CD4-positive, alpha-beta T cell (primary cell): ENCODE measurements around the gene OR2Y1. TPM values are rescaled to one million over a fixed set of nuclear protein-coding genes. Genes with fewer than 3 reads are reported as not detected.
"Not testable (repeated sequence)": the region's sequence is repeated elsewhere in the genome, so short reads cannot be mapped to it uniquely, and the experiment has no call there.

ENCODE experiments used
- ATAC-seq: fragments of 200-7000 bp; cut with Tn5 transposase; one replicate; pipeline ENCODE4 v1.10.0; 2022; ENCODE audit warnings: mild to moderate bottlenecking; ENCODE audit not compliant: poor library complexity
- CTCF ChIA-PET: fragments of 350-600 bp; sonication (Branson Sonifier 250); formaldehyde crosslinking; loops from one replicate; lab custom pipeline; 2021; ENCODE audit warnings: antibody characterized with exemption, inconsistent platforms; lab: Charles Lee
- POLR2A ChIA-PET: fragments of 350-600 bp; sonication (Branson Sonifier 250); formaldehyde crosslinking; loops from one replicate; lab custom pipeline; 2021; ENCODE audit warnings: antibody characterized with exemption, inconsistent platforms; lab: Charles Lee
- DNase-seq, 14 experiments: peaks; one replicate each; pipeline ENCODE4 v3.0.0-alpha.2; 2013 to 2020; ENCODE audit warnings: mixed read lengths in 2 of 14
- H3K27ac ChIP-seq, 2 donors: one replicate each; pipeline versions ENCODE4 v1.5.1 to v1.7.0; 2013; ENCODE audit warnings: low read length in 2 of 2, low read depth in 1 of 2, mild to moderate bottlenecking in 1 of 2
- H3K27me3 ChIP-seq, 2 experiments: 1 replicate in 1 of 2; 2 replicates in 1 of 2; pipeline versions ENCODE4 v1.6.1 to v1.7.0; 2013; ENCODE audit warnings: low read length in 2 of 2, control low read depth in 1 of 2, mild to moderate bottlenecking in 1 of 2, moderate library complexity in 1 of 2; ENCODE audit not compliant: insufficient read depth in 2 of 2, control insufficient read depth in 1 of 2
- H3K36me3 ChIP-seq: one replicate; pipeline ENCODE4 v1.6.1; 2013; ENCODE audit warnings: low read length, control low read depth; ENCODE audit not compliant: insufficient read depth
- H3K4me1 ChIP-seq: one replicate; pipeline ENCODE4 v1.6.1; 2013; ENCODE audit warnings: low read length, control low read depth; ENCODE audit not compliant: insufficient read depth
- H3K4me3 ChIP-seq: one replicate; pipeline ENCODE4 v1.5.1; 2013; ENCODE audit warnings: mild to moderate bottlenecking, low read length, moderate library complexity
- H3K9me3 ChIP-seq, 2 experiments: 1 replicate in 1 of 2; 2 replicates in 1 of 2; pipeline versions ENCODE4 v1.6.1 to v1.7.0; 2013; ENCODE audit warnings: low read length in 2 of 2, mild to moderate bottlenecking in 2 of 2, control low read depth in 1 of 2, moderate library complexity in 1 of 2; ENCODE audit not compliant: control insufficient read depth in 1 of 2, insufficient read depth in 1 of 2
- H3K27ac Mint-ChIP-seq: one replicate; pipeline ENCODE4 v1.8.0; 2020; ENCODE audit warnings: mixed read lengths
- H3K27me3 Mint-ChIP-seq: one replicate; pipeline ENCODE4 v1.8.0; 2021; ENCODE audit warnings: mixed read lengths
- H3K36me3 Mint-ChIP-seq: one replicate; pipeline ENCODE4 v1.8.0; 2021; ENCODE audit warnings: low read depth, mixed read lengths
- H3K4me1 Mint-ChIP-seq: one replicate; pipeline ENCODE4 v1.8.0; 2021; ENCODE audit warnings: low read depth, mixed read lengths
- H3K4me3 Mint-ChIP-seq: one replicate; pipeline ENCODE4 v1.8.0; 2020; ENCODE audit warnings: mild to moderate bottlenecking, mixed read lengths
- H3K9me3 Mint-ChIP-seq: one replicate; pipeline ENCODE4 v1.8.0; 2020; ENCODE audit warnings: mixed read lengths
- intact Hi-C, 2 experiments: fragments of 100-400 bp; cut with DNase I in 1 of 2; cut with micrococcal nuclease in 1 of 2; formaldehyde crosslinking; loops; one replicate each; pipeline versions ENCODE4 v1.15.1 to v1.9.0; 2023 to 2025; cut with DNase I, micrococcal nuclease
- total RNA-seq, 174 experiments: library from RNA in 2 of 174; stranded (reverse) in 2 of 174; gene quantifications; one replicate each; pipeline ENCODE4 v1.2.3 and lab custom pipeline; 2021 to 2026
- TF ChIP-seq, protein P1 (sequence below): fragments of 200-600 bp; IDR thresholded peaks from one replicate; pipeline ENCODE4 v1.8.0; 2022; ENCODE audit warnings: antibody characterized with exemption, mild to moderate bottlenecking

OR2Y1 gene
- total RNA-seq, 2 experiments from 2014 or later = not detected

GRCh38 chr5:180703912-180704311 is 35.9 kb downstream of the OR2Y1 start:
- Mint-ChIP-seq H3K9me3 (peaks cover 2% of the 10 kb centered on the region), H3K36me3 (no peaks in the 10 kb centered on the region), H3K27me3 (no peaks in the 10 kb centered on the region), H3K4me3 (no peak overlapping the region), H3K4me1 (no peaks in the 10 kb centered on the region), H3K27ac (no peak overlapping the region)
- ATAC-seq = no peak
- Histone ChIP-seq H3K36me3 (no peaks in the 10 kb centered on the region), H3K27me3 (no peaks in the 10 kb centered on the region), H3K27ac (no peak overlapping the region), H3K9me3 (peaks cover 0 to 3% of the 10 kb centered on the region in 2 experiments), H3K4me1 (no peaks in the 10 kb centered on the region), H3K4me3 (no peak overlapping the region)
- no peak for DNase-seq
- intact Hi-C loops = no loop called here
- TF ChIP-seq, protein P1, sequence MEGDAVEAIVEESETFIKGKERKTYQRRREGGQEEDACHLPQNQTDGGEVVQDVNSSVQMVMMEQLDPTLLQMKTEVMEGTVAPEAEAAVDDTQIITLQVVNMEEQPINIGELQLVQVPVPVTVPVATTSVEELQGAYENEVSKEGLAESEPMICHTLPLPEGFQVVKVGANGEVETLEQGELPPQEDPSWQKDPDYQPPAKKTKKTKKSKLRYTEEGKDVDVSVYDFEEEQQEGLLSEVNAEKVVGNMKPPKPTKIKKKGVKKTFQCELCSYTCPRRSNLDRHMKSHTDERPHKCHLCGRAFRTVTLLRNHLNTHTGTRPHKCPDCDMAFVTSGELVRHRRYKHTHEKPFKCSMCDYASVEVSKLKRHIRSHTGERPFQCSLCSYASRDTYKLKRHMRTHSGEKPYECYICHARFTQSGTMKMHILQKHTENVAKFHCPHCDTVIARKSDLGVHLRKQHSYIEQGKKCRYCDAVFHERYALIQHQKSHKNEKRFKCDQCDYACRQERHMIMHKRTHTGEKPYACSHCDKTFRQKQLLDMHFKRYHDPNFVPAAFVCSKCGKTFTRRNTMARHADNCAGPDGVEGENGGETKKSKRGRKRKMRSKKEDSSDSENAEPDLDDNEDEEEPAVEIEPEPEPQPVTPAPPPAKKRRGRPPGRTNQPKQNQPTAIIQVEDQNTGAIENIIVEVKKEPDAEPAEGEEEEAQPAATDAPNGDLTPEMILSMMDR = no peak
- ChIA-PET POLR2A (no interaction called here), CTCF (interaction anchor here (1.3 kb wide), 1 partner anchor 15 kb away, joined by 4 read pairs; no protein-coding TSS in a partner anchor)

DNA sequence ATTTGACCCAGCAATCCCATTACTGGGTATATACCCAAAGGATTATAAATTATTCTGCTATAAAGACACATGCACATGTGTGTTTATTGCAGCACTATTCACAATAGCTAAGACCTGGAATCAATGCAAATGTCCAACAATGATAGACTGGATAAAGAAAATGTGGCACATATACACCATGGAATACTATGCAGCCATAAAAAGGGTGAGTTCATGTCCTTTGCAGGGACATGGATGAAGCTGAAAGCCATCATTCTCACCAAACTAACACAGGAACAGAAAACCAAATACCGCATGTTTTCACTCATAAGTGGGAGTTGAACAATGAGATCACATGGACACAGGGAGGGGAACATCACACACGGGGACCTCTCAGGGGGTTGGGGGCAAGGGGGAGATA is 36.5 kb downstream of the OR2Y1 start:
- H3K27me3 ChIP-seq, H3K27ac Mint-ChIP-seq, intact Hi-C loops, H3K4me3 Mint-ChIP-seq, H3K27me3 Mint-ChIP-seq, ATAC-seq, H3K36me3 ChIP-seq, H3K4me1 ChIP-seq, POLR2A ChIA-PET, H3K4me3 ChIP-seq, H3K27ac ChIP-seq, H3K9me3 ChIP-seq, CTCF ChIA-PET, DNase-seq, H3K9me3 Mint-ChIP-seq, H3K4me1 Mint-ChIP-seq, H3K36me3 Mint-ChIP-seq: not testable (repeated sequence)

- H3K4me3 ChIP-seq, DNase-seq, intact Hi-C loops, H3K27ac ChIP-seq, H3K27ac Mint-ChIP-seq, H3K36me3 Mint-ChIP-seq, H3K4me1 ChIP-seq, H3K36me3 ChIP-seq, H3K27me3 Mint-ChIP-seq, POLR2A ChIA-PET, H3K9me3 ChIP-seq, H3K4me3 Mint-ChIP-seq, ATAC-seq, H3K9me3 Mint-ChIP-seq, H3K4me1 Mint-ChIP-seq, H3K27me3 ChIP-seq: not testable (repeated sequence)
- CTCF ChIA-PET = interaction anchor here (1.3 kb wide), 1 partner anchor 17 kb away, joined by 4 read pairs; no protein-coding TSS in a partner anchor
Observed at GRCh38 chr5:180700440-180700839, 39.4 kb downstream of the OR2Y1 start.

DNA sequence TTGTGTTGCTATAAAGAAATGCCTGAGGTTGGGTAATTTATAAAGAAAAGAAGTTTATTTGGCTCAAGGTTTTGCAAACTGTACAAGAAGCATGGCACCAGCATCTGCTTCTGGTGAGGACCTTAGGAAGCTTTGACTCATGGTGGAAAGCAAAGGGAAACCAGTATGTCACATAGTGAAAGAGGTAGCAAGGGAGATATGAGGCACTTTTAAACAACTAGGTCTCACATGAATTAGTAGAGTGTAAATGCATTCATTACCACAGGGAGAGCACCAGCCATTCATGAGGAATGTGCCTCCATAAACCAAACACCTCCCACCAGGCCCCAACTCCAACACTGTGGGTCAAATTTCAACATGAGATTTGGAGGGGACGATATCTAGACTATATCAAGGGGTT is 40.8 kb downstream of the OR2Y1 start:
- Mint-ChIP-seq H3K4me1 (no peaks in the 10 kb centered on the region), H3K36me3 (no peaks in the 10 kb centered on the region), H3K27me3 (no peaks in the 10 kb centered on the region), H3K4me3 (no peak overlapping the region), H3K27ac (no peak overlapping the region), H3K9me3 (peaks cover 6% of the 10 kb centered on the region)
- Histone ChIP-seq H3K27me3 (no peaks in the 10 kb centered on the region), H3K9me3 (peaks cover 0 to 3% of the 10 kb centered on the region in 2 experiments), H3K4me1 (no peaks in the 10 kb centered on the region), H3K36me3 (no peaks in the 10 kb centered on the region), H3K4me3 (no peak overlapping the region), H3K27ac (no peak overlapping the region)
- ATAC-seq = no peak
- intact Hi-C loops = no loop called here
- ChIA-PET CTCF (interaction anchor here (0.9 kb wide), 1 partner anchor 10 kb away, joined by 3 read pairs; no protein-coding TSS in a partner anchor), POLR2A (no interaction called here)
- TF ChIP-seq, protein P1 = no peak
- no peak for DNase-seq
